Measurements from ENCODE around the gene SEMG2.

The SEMG2 gene

DNA sequence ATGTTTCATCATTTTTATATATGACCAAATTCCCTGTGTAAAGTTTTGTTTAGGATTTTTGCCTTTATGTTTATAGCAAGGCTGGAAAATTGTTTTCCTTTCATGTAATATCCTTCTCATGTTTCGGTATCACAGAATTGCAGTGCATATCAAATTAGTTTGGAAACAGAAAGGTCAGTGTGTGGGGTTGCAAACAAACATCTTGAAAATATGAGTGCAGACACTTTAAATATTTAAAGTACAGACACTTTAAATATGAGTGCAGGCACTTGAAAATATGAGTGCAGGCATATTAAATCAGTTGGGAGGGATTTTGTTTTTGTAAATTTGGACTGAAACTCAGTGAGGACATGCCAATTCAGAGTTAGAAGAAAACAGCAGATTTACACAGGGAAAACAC is 26.7 kb downstream of the SEMG2 start:
- ChIA-PET POLR2A (no interaction called here), CTCF (interaction anchor here (0.8 kb wide), 1 partner anchor 9 kb away, joined by 3 read pairs; no protein-coding TSS in a partner anchor)
- TF ChIP-seq, protein P1, sequence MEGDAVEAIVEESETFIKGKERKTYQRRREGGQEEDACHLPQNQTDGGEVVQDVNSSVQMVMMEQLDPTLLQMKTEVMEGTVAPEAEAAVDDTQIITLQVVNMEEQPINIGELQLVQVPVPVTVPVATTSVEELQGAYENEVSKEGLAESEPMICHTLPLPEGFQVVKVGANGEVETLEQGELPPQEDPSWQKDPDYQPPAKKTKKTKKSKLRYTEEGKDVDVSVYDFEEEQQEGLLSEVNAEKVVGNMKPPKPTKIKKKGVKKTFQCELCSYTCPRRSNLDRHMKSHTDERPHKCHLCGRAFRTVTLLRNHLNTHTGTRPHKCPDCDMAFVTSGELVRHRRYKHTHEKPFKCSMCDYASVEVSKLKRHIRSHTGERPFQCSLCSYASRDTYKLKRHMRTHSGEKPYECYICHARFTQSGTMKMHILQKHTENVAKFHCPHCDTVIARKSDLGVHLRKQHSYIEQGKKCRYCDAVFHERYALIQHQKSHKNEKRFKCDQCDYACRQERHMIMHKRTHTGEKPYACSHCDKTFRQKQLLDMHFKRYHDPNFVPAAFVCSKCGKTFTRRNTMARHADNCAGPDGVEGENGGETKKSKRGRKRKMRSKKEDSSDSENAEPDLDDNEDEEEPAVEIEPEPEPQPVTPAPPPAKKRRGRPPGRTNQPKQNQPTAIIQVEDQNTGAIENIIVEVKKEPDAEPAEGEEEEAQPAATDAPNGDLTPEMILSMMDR (IDR thresholded peaks at IDR 0.05; ENCODE audit: control extremely low read depth, extremely low read depth, low read depth, missing control alignments), result no peak

DNA sequence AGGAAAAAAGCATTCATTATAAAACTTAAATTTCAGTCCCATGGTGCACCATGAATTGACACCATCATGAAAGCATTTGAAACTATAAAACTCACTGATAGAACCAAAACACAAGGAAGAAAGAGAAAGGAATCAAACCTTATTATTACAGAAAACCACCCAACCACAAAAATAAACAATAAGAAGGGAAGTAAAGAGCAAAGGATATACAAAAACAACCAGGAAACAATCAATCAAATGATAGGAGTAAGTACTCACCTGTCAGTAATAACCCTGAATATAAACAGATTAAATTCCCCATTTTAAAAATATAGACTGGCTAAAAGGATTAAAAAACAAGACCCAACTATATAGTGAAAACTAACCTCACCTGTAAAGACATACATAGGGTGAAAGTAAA is 27.4 kb downstream of the SEMG2 start:
- TF ChIP-seq, protein P1 (IDR thresholded peaks at IDR 0.05; ENCODE audit: control extremely low read depth, extremely low read depth, low read depth, missing control alignments), result no peak
- ChIA-PET CTCF (interaction anchor here (0.8 kb wide), 1 partner anchor 8 kb away, joined by 3 read pairs; no protein-coding TSS in a partner anchor), POLR2A (no interaction called here)
- no peak for DNase-seq (ENCODE audit: extremely low spot score)

More for the DNA sequence above, 26.7 kb downstream of the SEMG2 start:
- DNase-seq (ENCODE audit: extremely low spot score), result no peak

DNA sequence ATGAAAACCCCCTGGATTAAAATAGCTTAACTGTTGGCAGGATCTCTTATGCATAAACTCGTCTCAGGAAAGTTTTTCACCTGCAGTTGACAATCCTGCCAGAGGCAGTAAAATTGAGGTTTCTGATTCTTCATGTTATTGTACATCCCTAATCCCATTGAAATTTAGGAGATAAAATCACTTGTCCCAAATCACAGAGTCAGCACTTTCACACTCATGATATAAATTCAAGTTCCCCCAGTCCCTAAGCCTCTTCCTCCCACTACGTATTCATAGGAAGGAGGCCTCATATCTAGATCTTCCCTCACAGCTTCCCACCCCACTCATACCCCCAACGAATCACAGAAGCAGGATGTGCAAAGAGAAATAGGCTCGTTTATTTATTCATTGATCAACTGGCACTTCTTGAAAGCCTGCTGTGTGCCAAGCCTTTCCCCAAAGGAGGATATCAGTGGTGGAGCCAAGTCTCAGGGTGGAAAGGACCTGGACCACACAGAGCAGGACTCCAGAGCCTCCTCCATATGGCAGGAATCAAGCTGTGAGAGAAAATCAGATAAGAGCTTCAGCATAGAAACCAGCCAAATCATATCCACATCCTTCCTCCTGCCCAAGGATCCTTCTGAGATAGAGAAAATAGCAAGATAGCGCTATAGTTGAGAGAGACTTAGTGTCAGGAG is 30.8 kb downstream of the SEMG2 start:
- POLR2A ChIA-PET, result no interaction called here
- TF ChIP-seq, protein P1 (IDR thresholded peaks at IDR 0.05; ENCODE audit: control extremely low read depth, extremely low read depth, low read depth, missing control alignments), result no peak
- CTCF ChIA-PET, result no interaction called here
- DNase-seq (ENCODE audit: extremely low spot score), result no peak

DNA sequence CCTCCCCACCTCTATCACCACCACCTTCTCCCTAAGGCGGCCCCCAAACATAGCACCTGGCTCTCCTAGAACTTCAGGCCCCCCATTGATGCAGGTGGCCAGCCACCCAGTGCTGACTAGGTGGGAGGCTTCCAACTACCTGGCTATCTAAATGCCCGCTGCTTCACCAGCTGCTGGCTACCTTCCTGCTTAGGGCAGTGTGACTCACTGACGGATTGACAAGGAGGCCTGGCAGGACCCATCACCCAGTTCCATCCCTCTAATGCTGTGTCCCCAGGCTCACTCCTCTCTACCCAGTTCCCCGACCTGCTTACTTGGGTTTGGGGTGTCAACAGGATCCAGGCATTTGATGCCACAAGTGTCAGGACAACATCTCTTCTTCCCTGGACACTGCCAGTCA is 32.1 kb downstream of the SEMG2 start:
- TF ChIP-seq, protein P1 (IDR thresholded peaks at IDR 0.05; ENCODE audit: control extremely low read depth, extremely low read depth, low read depth, missing control alignments), result no peak
- POLR2A ChIA-PET, result no interaction called here
- CTCF ChIA-PET, result no interaction called here
- DNase-seq (ENCODE audit: extremely low spot score), result no peak

DNA sequence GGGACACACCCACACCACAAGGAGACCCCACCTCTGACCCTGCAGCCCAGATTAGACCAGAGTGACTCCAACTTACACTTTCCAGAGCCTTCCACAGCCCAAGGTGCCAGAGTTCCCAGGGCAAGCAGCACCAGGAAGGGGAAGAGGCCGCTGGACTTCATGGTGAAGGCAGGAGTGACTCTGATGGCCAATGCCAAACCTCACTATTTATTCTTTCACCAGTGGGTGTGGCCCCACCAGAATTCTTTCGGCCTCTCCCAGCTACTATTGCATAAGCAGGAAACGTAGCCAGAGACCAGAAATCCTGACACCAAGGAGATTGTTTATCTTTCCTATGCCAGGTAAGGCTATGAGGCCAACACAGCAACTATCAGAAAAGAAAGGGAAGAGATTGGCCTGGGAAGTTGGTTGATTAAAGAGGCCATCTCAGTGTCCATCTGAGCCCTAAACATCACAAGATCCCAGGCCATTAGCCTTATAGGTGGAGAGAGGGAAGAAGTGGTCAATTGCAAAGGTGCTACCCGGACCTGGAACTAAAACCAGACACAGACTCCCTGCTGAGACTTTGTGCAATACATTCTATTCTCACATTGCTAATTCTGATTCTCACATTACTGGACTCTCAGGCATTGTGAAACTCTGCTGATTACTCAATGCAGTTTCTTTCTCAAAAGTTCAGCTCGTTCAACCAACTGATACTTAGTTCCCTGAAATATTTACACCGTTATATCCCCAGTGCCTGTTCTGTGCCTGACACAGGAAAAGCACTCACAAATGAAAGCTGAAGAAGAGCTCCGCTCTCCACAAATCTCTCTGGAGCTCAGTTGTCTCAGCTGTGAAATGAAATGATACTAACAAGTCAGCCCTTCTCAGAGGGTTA is 33.5 kb downstream of the SEMG2 start, which contains the start of gene SLPI:
TSS of gene SLPI (minus strand) at position 182 of the 880 bp plus-strand sequence. CDS start at position 161, 21 bp downstream.
- ChIA-PET POLR2A (no interaction called here), CTCF (interaction anchor here (1.0 to 1.3 kb wide), 3 partner anchors 9 to 517 kb away, joined by 3 read pairs; no protein-coding TSS in a partner anchor)
- TF ChIP-seq, protein P1 (IDR thresholded peaks at IDR 0.05; ENCODE audit: control extremely low read depth, extremely low read depth, low read depth, missing control alignments), result no peak
- peak; percentile 24 for DNase-seq (ENCODE audit: extremely low spot score)

GRCh38 chr20:45257161-45257560 is 36.0 kb downstream of the SEMG2 start:
- POLR2A ChIA-PET, result no interaction called here

More at GRCh38 chr20:45257161-45257560, 36.0 kb downstream of the SEMG2 start:
- CTCF ChIA-PET, result interaction anchor here (1.1 to 1.4 kb wide), 2 partner anchors 9 to 36 kb away, joined by 3 read pairs; no protein-coding TSS in a partner anchor
- TF ChIP-seq, protein P1 (IDR thresholded peaks at IDR 0.05; ENCODE audit: control extremely low read depth, extremely low read depth, low read depth, missing control alignments), result no peak
- DNase-seq (ENCODE audit: extremely low spot score), result no peak

Measured in GM10248 (cell line).